ENCODE data around the gene GUSB.

DNA sequence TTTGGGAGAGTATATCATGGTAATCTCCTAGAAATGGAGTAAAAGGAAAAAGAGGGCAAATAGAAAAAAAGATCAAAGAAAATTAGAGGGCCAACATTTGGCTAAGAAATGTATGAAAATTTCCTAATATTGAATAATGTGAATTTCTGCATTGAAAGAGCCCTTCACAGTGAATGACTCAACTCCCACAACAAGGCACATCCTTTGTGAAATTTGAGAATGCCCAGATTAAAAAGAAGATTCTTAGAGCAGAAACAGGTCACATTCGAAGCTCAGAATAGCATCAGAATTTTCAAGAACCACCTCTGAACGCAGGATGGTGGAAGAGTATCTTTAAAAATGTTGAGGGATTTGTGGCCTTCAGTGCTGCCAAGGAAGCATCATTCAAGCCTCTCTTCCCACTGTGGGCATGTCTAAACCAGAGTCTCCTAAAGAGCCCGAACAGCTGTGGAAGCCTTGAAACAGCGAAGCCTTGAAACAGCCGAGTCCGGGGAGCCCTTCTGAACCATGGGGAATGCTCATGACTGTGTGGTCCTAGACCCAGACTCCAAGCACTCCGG is 43.6 kb downstream of the GUSB start:
- TF ChIP-seq CTCF (IDR thresholded peaks at IDR 0.05) = no peak
- TF ChIP-seq POLR2A (IDR thresholded peaks at IDR 0.05) = no peak
- no peak for TF ChIP-seq POLR2AphosphoS5 (IDR thresholded peaks at IDR 0.05)
